MM.1S (cell line): ENCODE data around the gene FGD4.

Experiments used
- DNase-seq: peaks from one replicate; pipeline ENCODE4 v3.0.0-alpha.2; 2015
- H2AFZ ChIP-seq: fragments of 300-600 bp; sonication (generic); 2 replicates; pipeline ENCODE4 v1.6.0; 2016; ENCODE audit warnings: antibody characterized with exemption, low read length
- H3F3A ChIP-seq: fragments of 300-600 bp; sonication (generic); 2 replicates; pipeline ENCODE4 v1.6.1; 2016; ENCODE audit warnings: mild to moderate bottlenecking, antibody characterized with exemption, low read length, moderate library complexity, mixed read lengths; ENCODE audit not compliant: insufficient read depth
- H3K27ac ChIP-seq: fragments of 300-600 bp; sonication (generic); 2 replicates; pipeline ENCODE4 v1.5.1; 2016; ENCODE audit warnings: mild to moderate bottlenecking, low read length
- H3K27me3 ChIP-seq: fragments of 300-600 bp; sonication (generic); replicated peaks from 2 replicates; pipeline ENCODE4 v1.6.0; 2016; ENCODE audit warnings: low read length; ENCODE audit not compliant: insufficient read depth
- H3K36me3 ChIP-seq: fragments of 300-600 bp; sonication (generic); replicated peaks from 2 replicates; pipeline ENCODE4 v1.6.1; 2016; ENCODE audit warnings: mild to moderate bottlenecking, low read length, mixed read lengths; ENCODE audit not compliant: insufficient read depth
- H3K4me1 ChIP-seq: fragments of 300-600 bp; sonication (generic); 2 replicates; pipeline ENCODE4 v1.6.1; 2016; ENCODE audit warnings: low read length, mixed read lengths
- H3K4me2 ChIP-seq: fragments of 300-600 bp; sonication (generic); 2 replicates; pipeline ENCODE4 v1.6.0; 2016; ENCODE audit warnings: low read depth, low read length
- H3K4me3 ChIP-seq: fragments of 300-600 bp; sonication (generic); 2 replicates; pipeline ENCODE4 v1.5.1; 2016; ENCODE audit warnings: low read length, mixed read lengths
- H3K79me2 ChIP-seq: fragments of 300-600 bp; sonication (generic); 2 replicates; pipeline ENCODE4 v1.6.1; 2016; ENCODE audit warnings: mixed run types, low read length, mixed read lengths
- H3K9ac ChIP-seq: fragments of 300-600 bp; sonication (generic); 2 replicates; pipeline ENCODE4 v1.6.1; 2016; ENCODE audit warnings: low read length, mixed read lengths
- H3K9me2 ChIP-seq: fragments of 300-600 bp; sonication (generic); replicated peaks from 2 replicates; pipeline ENCODE4 v1.6.1; 2016; ENCODE audit warnings: mild to moderate bottlenecking, low read length, mixed read lengths; ENCODE audit not compliant: insufficient read depth
- H3K9me3 ChIP-seq: fragments of 300-600 bp; sonication (generic); replicated peaks from 2 replicates; pipeline ENCODE4 v1.6.1; 2016; ENCODE audit warnings: mild to moderate bottlenecking, low read length, mixed read lengths; ENCODE audit not compliant: insufficient read depth
- H4K20me1 ChIP-seq: fragments of 300-600 bp; sonication (generic); 2 replicates; pipeline ENCODE4 v1.6.1; 2016; ENCODE audit warnings: mild to moderate bottlenecking, low read length, moderate library complexity, mixed read lengths; ENCODE audit not compliant: insufficient read depth
- CTCF ChIP-seq: fragments of 300-600 bp; sonication (generic); IDR thresholded peaks from 2 replicates; pipeline ENCODE4 v1.5.1; 2016; ENCODE audit warnings: antibody characterized with exemption, low read length, mixed read lengths
- EZH2 ChIP-seq: fragments of 300-600 bp; sonication (generic); optimal IDR thresholded peaks from 2 replicates; pipeline ENCODE3; 2017; ENCODE audit warnings: low read depth, mild to moderate bottlenecking, antibody characterized with exemption, low read length, mixed read lengths
- EZH2phosphoT487 ChIP-seq: fragments of 300-600 bp; sonication (generic); IDR thresholded peaks from 2 replicates; pipeline ENCODE4 v1.6.1; 2018; ENCODE audit warnings: antibody characterized with exemption, low read length

The FGD4 gene

GRCh38 chr12:32419520-32419960 lies 20.2 kb downstream of the FGD4 start:
- no peaks in the 10 kb centered on the region for H3F3A ChIP-seq
- H3K27ac ChIP-seq = no peak overlapping the region
- H3K36me3 ChIP-seq = no peaks in the 10 kb centered on the region
- peaks cover 5% of the 10 kb centered on the region; the same call in 1 of the 2 replicates for H3K4me1 ChIP-seq
- no peaks in the 10 kb centered on the region for H4K20me1 ChIP-seq
- H3K9me2 ChIP-seq = no peaks in the 10 kb centered on the region
- H3K9me3 ChIP-seq = no peaks in the 10 kb centered on the region
- no peak overlapping the region for H2AFZ ChIP-seq
- H3K79me2 ChIP-seq = no peaks in the 10 kb centered on the region
- TF ChIP-seq EZH2 (no peak), EZH2phosphoT487 (no peak), CTCF (no peak)
- no peak overlapping the region for H3K4me3 ChIP-seq
- no peak for DNase-seq
- no peak overlapping the region for H3K9ac ChIP-seq
- H3K4me2 ChIP-seq = no peak overlapping the region
- no peaks in the 10 kb centered on the region for H3K27me3 ChIP-seq

GRCh38 chr12:32420356-32420755 lies 21.0 kb downstream of the FGD4 start:
- Histone ChIP-seq H3K27me3 (no peaks in the 10 kb centered on the region), H3F3A (no peaks in the 10 kb centered on the region), H3K36me3 (no peaks in the 10 kb centered on the region), H3K27ac (no peak overlapping the region), H3K79me2 (no peaks in the 10 kb centered on the region), H3K4me3 (no peak overlapping the region), H4K20me1 (no peaks in the 10 kb centered on the region), H3K9me2 (no peaks in the 10 kb centered on the region), H3K9me3 (no peaks in the 10 kb centered on the region), H3K4me2 (no peak overlapping the region), H2AFZ (no peak overlapping the region), H3K4me1 (peaks cover 5% of the 10 kb centered on the region; the same call in 1 of the 2 replicates), H3K9ac (no peak overlapping the region)
- DNase-seq = no peak
- TF ChIP-seq EZH2phosphoT487 (no peak), EZH2 (no peak), CTCF (no peak)

- Histone ChIP-seq H3K4me3 (no peak overlapping the region), H3K9me2 (no peaks in the 10 kb centered on the region), H2AFZ (no peak overlapping the region), H3K79me2 (no peaks in the 10 kb centered on the region), H4K20me1 (no peaks in the 10 kb centered on the region), H3K4me1 (peaks cover 5% of the 10 kb centered on the region; the same call in 1 of the 2 replicates), H3K27me3 (no peaks in the 10 kb centered on the region), H3K27ac (no peak overlapping the region), H3F3A (no peaks in the 10 kb centered on the region), H3K36me3 (no peaks in the 10 kb centered on the region), H3K4me2 (no peak overlapping the region), H3K9ac (no peak overlapping the region), H3K9me3 (no peaks in the 10 kb centered on the region)
- no peak for DNase-seq
- TF ChIP-seq EZH2 = no peak
- no peak for TF ChIP-seq EZH2phosphoT487
- TF ChIP-seq CTCF = no peak
These were observed 24.2 kb downstream of the FGD4 start for GRCh38 chr12:32423559-32423958.
